GM18511 (cell line): ENCODE data around the gene ZNF670.
"Not testable (repeated sequence)": the region's sequence is repeated elsewhere in the genome, so short reads cannot be mapped to it uniquely, and the experiment has no call there.

Experiments used
- ATAC-seq: cut with Tn5 transposase; IDR thresholded peaks from one replicate; pipeline ENCODE4 v1.9.1; 2021; ENCODE audit warnings: mild to moderate bottlenecking, moderate library complexity; ENCODE audit not compliant: unreplicated experiment

ZNF670 gene

DNA sequence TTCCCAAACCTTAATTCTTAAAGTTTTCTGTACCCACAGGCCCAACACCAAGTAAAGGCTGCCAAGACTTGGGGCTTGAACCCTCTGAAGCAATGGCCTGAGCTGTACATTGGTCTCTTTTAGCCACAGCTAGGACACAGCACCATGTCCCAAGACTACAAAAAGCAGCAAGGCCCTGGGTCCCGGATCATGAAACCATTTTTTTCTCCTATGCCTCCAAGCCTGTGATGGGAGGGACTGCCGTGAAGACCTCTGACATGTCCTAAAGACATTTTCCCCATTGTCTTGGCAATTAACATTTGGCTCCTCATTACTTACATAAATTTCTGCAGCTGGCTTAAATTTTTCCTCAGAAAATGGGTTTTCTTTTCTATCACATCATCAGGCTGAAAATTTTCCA, 30.9 kb downstream of the ZNF670 start:
- no peak for ATAC-seq

DNA sequence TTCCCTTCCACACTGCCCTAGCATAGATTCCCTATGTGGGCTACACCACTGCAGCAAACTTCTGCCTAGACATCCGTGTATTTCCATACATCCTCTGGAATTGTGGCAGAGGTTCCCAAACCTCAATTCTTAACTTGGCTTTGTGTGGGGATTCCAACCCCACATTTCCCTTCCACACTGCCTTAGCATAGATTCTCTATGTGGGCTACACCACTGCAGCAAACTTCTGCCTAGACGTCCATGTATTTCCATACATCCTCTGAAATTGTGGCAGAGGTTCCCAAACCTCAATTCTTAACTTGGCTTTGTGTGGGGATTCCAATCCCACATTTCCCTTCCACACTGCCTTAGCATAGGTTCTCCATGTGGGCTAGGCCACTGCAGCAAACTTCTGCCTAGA, 31.4 kb downstream of the ZNF670 start:
- no peak for ATAC-seq

DNA sequence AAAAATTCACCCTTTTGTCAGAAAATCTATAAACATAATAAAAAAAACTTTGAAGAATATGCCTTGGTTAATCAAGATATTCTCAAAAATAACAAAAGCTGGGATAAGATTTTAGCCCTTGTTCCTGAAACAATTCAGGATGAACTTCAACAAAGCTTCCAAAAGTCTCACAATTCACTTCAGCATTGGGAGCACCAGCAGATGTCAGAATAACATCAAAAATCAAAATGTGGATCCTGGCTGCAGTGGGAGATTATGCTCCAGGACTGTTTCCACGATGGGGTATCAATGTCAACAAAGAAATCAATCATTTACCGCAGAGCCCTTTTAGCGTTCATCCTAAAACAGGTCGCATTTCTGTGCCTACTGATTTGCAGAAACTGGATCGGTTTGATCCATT, 35.2 kb downstream of the ZNF670 start:
- no peak for ATAC-seq

DNA sequence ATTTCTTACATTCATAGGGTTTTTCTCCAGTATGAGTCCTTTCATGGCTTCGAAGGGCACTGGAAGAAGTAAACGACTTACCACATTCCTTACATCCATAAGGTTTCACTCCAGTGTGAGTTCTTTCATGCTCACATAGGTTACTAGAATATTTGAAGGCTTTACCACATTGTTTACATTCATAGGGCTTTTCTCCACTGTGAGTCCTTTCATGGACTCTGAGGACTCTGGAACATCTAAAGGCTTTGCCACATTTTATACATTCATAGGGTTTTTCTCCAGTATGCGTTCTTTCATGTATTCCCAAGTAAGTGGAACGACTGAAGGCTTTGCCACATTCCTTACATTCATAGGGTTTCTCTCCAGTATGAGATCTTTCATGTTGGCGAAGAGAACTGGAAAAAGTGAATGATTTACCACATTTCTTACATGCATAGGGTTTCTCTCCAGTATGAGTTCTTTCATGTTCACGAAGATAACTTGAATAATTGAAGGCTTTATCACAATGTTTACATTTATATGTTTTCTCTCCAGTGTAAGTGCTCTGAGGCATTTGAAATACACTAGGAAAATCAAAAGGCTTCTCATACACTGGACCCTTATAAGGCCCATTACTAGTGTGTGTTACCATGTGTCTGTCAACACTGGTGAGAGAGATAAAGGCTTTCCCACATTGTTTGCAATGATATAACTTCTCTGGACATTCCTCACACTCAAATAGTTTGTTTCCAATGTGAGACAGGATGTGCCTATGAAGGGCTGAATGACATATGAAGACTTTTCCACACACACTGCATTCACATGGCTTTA, 40.9 kb downstream of the ZNF670 start:
- ATAC-seq, result no peak

DNA sequence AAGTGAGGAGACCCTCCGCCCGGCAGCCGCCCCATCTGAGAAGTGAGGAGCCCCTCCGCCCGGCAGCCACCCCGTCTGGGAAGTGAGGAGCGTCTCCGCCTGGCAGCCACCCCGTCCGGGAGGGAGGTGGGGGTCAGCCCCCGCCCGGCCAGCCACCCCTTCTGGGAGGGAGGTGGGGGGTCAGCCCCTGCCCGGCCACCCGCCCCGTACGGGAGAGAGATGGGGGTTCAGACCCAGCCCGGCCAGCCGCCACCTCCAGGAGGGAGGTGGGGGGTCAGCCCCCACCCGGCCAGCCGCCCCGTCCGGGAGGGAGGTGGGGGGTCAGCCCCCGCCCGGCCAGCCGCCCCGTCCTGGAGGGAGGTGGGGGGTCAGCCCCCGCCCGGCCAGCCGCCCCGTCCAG, 46.3 kb downstream of the ZNF670 start:
- ATAC-seq, result not testable (repeated sequence)
